Measurements from ENCODE around the gene ESPNL.

DNA sequence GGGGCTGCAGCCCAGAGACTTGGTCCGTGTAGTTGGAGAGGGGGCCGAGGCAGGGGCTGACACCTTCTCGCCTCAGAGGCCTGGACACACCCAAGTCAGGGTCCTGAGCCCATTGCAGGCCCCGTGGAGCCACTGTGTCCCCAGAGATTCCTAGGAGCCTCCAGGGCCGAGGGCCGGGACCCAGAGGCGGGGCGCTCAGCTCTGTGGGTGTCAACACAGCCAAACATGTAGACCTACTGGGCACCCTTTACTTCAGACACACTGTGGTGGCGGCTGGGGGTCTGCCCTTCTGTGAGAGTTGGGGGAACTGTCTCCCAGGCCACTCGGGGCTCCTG is 459 bp upstream of the ESPNL start:
- TF ChIP-seq, protein P1, sequence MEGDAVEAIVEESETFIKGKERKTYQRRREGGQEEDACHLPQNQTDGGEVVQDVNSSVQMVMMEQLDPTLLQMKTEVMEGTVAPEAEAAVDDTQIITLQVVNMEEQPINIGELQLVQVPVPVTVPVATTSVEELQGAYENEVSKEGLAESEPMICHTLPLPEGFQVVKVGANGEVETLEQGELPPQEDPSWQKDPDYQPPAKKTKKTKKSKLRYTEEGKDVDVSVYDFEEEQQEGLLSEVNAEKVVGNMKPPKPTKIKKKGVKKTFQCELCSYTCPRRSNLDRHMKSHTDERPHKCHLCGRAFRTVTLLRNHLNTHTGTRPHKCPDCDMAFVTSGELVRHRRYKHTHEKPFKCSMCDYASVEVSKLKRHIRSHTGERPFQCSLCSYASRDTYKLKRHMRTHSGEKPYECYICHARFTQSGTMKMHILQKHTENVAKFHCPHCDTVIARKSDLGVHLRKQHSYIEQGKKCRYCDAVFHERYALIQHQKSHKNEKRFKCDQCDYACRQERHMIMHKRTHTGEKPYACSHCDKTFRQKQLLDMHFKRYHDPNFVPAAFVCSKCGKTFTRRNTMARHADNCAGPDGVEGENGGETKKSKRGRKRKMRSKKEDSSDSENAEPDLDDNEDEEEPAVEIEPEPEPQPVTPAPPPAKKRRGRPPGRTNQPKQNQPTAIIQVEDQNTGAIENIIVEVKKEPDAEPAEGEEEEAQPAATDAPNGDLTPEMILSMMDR (IDR thresholded peaks at IDR 0.05) = no peak
- no peak for TF ChIP-seq EP300 (IDR thresholded peaks at IDR 0.05)

All from esophagus muscularis mucosa (tissue), 3 donors.